ENCODE results near the gene RALGPS1. TPM values are rescaled to one million over a fixed set of nuclear protein-coding genes. Genes with fewer than 3 reads are reported as not detected.
A peak's percentile ranks its signal among the peaks of the same experiment; 100 is the strongest.

RALGPS1 gene
- total RNA-seq, 1 experiment from 2014 or later = 18.6 TPM

DNA sequence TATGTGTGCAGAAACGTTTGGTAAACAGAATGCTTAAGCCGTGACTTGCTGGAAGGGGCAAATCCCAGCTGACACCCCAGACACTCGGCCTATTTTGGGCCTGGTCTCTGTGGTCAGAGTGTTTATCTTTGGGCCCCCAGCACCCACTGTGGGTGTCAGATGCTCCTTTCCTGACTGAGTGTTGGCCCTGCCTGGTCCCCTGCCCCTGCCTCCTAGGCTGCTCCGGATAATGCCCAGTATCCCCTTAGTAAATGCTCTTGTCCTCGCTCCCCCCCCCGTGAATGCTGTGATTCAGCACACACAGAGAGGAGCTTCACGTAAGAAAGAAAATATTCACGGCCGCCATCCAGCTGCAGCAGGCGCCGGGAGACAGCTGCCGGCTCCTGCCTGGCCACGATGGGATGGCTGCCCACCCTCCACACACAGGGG is 219.2 kb downstream of the RALGPS1 start:
- Histone ChIP-seq H2BK15ac (ENCODE audit: low read depth, low read length) (no peak overlapping the region), H3K9ac (ENCODE audit: extremely low read depth, insufficient read length, low read length) (no peak overlapping the region), H2AK5ac (ENCODE audit: insufficient read length, low read length) (no peak overlapping the region), H2AFZ (ENCODE audit: low read length) (no peak overlapping the region), H3K27me3 (ENCODE audit: insufficient read depth, low read length) (no peaks in the 10 kb centered on the region), H3K4me1 (ENCODE audit: insufficient read depth, low read length) (peaks cover 2% of the 10 kb centered on the region; the same call in 1 of the 2 replicates), H3K56ac (ENCODE audit: insufficient read length, low read depth, low read length) (no peak overlapping the region), H3K18ac (ENCODE audit: insufficient read length, low read depth, low read length) (no peak overlapping the region), H3K14ac (ENCODE audit: insufficient read depth, low read length) (no peak overlapping the region; the same call in 1 of the 2 replicates), H3K27ac (ENCODE audit: insufficient read length, low read depth, low read length) (no peak overlapping the region), H3K23ac (ENCODE audit: insufficient read length, low read depth, low read length) (no peak overlapping the region), H3K23me2 (ENCODE audit: insufficient read length, low read depth, low read length, poor library complexity, severe bottlenecking) (no peaks in the 10 kb centered on the region), H3K4ac (ENCODE audit: low read depth, low read length) (no peak overlapping the region), H3T11ph (ENCODE audit: low read length) (no peak overlapping the region), H4K20me1 (ENCODE audit: control insufficient read depth, insufficient read depth, insufficient read length) (no peaks in the 10 kb centered on the region), H3K9me3 (ENCODE audit: control insufficient read depth, low read depth, low read length) (no peaks in the 10 kb centered on the region), H2BK5ac (ENCODE audit: insufficient read length, low read length) (no peak overlapping the region), H2BK20ac (ENCODE audit: low read depth, low read length, poor library complexity, severe bottlenecking) (no peak overlapping the region), H4K91ac (ENCODE audit: insufficient read length, low read depth, low read length) (no peak overlapping the region), H4K8ac (replicated peaks; ENCODE audit: insufficient read length, low read depth, low read length) (no peak overlapping the region), H4K5ac (ENCODE audit: insufficient read length, low read depth, low read length) (no peak overlapping the region), H3K79me2 (ENCODE audit: insufficient read depth, low read length) (no peaks in the 10 kb centered on the region), H2BK120ac (ENCODE audit: low read depth, low read length, poor library complexity, severe bottlenecking) (no peak overlapping the region), H2BK12ac (ENCODE audit: insufficient read length, low read depth, low read length) (no peak overlapping the region), H3K79me1 (ENCODE audit: insufficient read depth, low read depth, low read length, poor library complexity, severe bottlenecking) (no peaks in the 10 kb centered on the region), H3K4me2 (ENCODE audit: insufficient read depth, insufficient read length, low read length) (no peak overlapping the region)
- H3K4me3 Mint-ChIP-seq = no peak overlapping the region; a peak in 1 of 5 replicates
- H3K9me3 Mint-ChIP-seq = no peaks in the 10 kb centered on the region
- no peaks in the 10 kb centered on the region for H3K36me3 Mint-ChIP-seq (ENCODE audit: insufficient read depth in 1 of 3, low read depth in 3 of 3)
- peak; percentile 47 for DNase-seq
- TF ChIP-seq, protein P1, sequence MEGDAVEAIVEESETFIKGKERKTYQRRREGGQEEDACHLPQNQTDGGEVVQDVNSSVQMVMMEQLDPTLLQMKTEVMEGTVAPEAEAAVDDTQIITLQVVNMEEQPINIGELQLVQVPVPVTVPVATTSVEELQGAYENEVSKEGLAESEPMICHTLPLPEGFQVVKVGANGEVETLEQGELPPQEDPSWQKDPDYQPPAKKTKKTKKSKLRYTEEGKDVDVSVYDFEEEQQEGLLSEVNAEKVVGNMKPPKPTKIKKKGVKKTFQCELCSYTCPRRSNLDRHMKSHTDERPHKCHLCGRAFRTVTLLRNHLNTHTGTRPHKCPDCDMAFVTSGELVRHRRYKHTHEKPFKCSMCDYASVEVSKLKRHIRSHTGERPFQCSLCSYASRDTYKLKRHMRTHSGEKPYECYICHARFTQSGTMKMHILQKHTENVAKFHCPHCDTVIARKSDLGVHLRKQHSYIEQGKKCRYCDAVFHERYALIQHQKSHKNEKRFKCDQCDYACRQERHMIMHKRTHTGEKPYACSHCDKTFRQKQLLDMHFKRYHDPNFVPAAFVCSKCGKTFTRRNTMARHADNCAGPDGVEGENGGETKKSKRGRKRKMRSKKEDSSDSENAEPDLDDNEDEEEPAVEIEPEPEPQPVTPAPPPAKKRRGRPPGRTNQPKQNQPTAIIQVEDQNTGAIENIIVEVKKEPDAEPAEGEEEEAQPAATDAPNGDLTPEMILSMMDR (conservative IDR thresholded peaks at IDR 0.05) = no peak
- WGBS (ENCODE audit: extremely low coverage, insufficient read length, low lambda C conversion rate) = no CpG with 5 or more reads among the region's 13 CpGs
- H3K27me3 Mint-ChIP-seq (ENCODE audit: low read depth) = no peaks in the 10 kb centered on the region
- H3K4me1 Mint-ChIP-seq = peaks cover 36 to 51% of the 10 kb centered on the region in 2 experiments
- H3K27ac Mint-ChIP-seq = peak overlapping the region in 2 of 3 experiments; percentile 57 to 72; a peak in 2 of 7 replicates

Measured in H9 (cell line).